K562 (cell line): ENCODE data around the gene IFT25. TPM values are rescaled to one million over a fixed set of nuclear protein-coding genes. Genes with fewer than 3 reads are reported as not detected.
A peak's percentile ranks its signal among the peaks of the same experiment; 100 is the strongest.

Source experiments
- CCNT2 ChIP-seq: IDR thresholded peaks from 2 replicates; pipeline ENCODE4 v1.6.1; 2011; ENCODE audit warnings: borderline replicate concordance, low read depth, mild to moderate bottlenecking, moderate library complexity, mixed read lengths, low read length; ENCODE audit not compliant: insufficient read length; ENCODE audit errors: extremely low read depth
- CXXC5 ChIP-seq: fragments of 250-450 bp; sonication (Bioruptor Pico); IDR thresholded peaks from 2 replicates; pipeline ENCODE4 v1.8.0; 2022; ENCODE audit warnings: inconsistent platforms, mild to moderate bottlenecking, moderate library complexity
- ERF ChIP-seq: fragments of 450-650 bp; formaldehyde crosslinking; IDR thresholded peaks from 2 replicates; pipeline ENCODE4 v1.4.0; 2020; ENCODE audit warnings: mild to moderate bottlenecking, mixed read lengths
- FOXP1 ChIP-seq: sonication (generic); formaldehyde crosslinking; IDR thresholded peaks from 2 replicates; pipeline ENCODE4 v1.8.0; 2022; ENCODE audit warnings: mild to moderate bottlenecking, missing genetic modification reagents
- NCOA1 ChIP-seq: fragments of 450-650 bp; IDR thresholded peaks from 2 replicates; pipeline ENCODE4 v1.6.1; 2016; ENCODE audit warnings: low read depth
- POLR2AphosphoS2 ChIP-seq: IDR thresholded peaks from 2 replicates; pipeline ENCODE4 v1.6.1; 2012; ENCODE audit warnings: low read length, improper control_type of control experiment
- SREBF1 ChIP-seq: fragments of 150-350 bp; IDR thresholded peaks from 2 replicates; pipeline ENCODE4 v1.6.1; 2014; ENCODE audit warnings: antibody characterized with exemption, low read depth, low read length, borderline replicate concordance
- WHSC1 ChIP-seq: IDR thresholded peaks from one replicate; pipeline ENCODE4 v1.6.1; 2012; ENCODE audit warnings: low read length, control low read depth, inconsistent platforms
- ZNF431 ChIP-seq: sonication (generic); formaldehyde crosslinking; IDR thresholded peaks from 2 replicates; pipeline ENCODE4 v1.8.0; 2022; ENCODE audit warnings: mild to moderate bottlenecking, missing genetic modification reagents
- ZNF644 ChIP-seq: fragments of 200-800 bp; sonication (Bioruptor generic); IDR thresholded peaks from 2 replicates; pipeline ENCODE4 v1.6.1; 2016; ENCODE audit warnings: low read depth, missing genetic modification characterization, missing compliant biosample characterization
- polyA plus RNA-seq, 8 experiments: library from polyadenylated mRNA; depleted of rRNA in 4 of 8; stranded (reverse) in 5 of 8; unstranded in 3 of 8; fragments of >200 nt; fragmentation: Nextera tagmentation in 2 of 8; fragmentation: Illumina TruSeq in 1 of 8; extraction: Ambion mirVana in 2 of 8; extraction: Trizol in 1 of 8; gene quantifications; 2 replicates each; pipeline versions ENCODE4 v1.2.1 to v1.2.3, GENCODE V29; 2011 to 2014; ENCODE audit warnings: inconsistent platforms in 1 of 8, missing spikeins in 1 of 8
- total RNA-seq, 7 experiments: library from RNA; depleted of rRNA in 6 of 7; stranded (reverse); fragments of >200 nt in 6 of 7; fragmentation: Illumina TruSeq in 2 of 7; extraction: Trizol in 2 of 7; gene quantifications; 2 replicates each; pipeline versions ENCODE4 v1.2.1 to v1.2.3, GENCODE V29; 2011 to 2021; ENCODE audit warnings: low replicate concordance in 1 of 7
- TF ChIP-seq, protein P1 (sequence below): IDR thresholded peaks from 2 replicates; pipeline ENCODE4 v1.6.1; 2011; ENCODE audit warnings: borderline replicate concordance, low read depth, mild to moderate bottlenecking, moderate library complexity, low read length; ENCODE audit not compliant: insufficient read depth, poor library complexity, severe bottlenecking
- TF ChIP-seq, protein P2 (sequence below): sonication (generic); formaldehyde crosslinking; IDR thresholded peaks from 2 replicates; pipeline ENCODE4 v1.8.1; 2023; ENCODE audit warnings: mild to moderate bottlenecking, missing genetic modification reagents
- TF ChIP-seq, protein P3 (sequence below), 2 experiments: fragments of 450-650 bp; formaldehyde crosslinking in 1 of 2; IDR thresholded peaks; 2 replicates each; pipeline versions ENCODE4 v1.4.0 to v1.6.1; 2014 to 2020; ENCODE audit warnings: mild to moderate bottlenecking in 2 of 2, borderline replicate concordance in 1 of 2, low read depth in 1 of 2

IFT25 gene
- total and polyA plus RNA-seq, 9 of the 15 experiments (the other 6 are each of a cell fraction or from before 2014, with no cell fraction given), result 93.6 to 209 (median 167) TPM

DNA sequence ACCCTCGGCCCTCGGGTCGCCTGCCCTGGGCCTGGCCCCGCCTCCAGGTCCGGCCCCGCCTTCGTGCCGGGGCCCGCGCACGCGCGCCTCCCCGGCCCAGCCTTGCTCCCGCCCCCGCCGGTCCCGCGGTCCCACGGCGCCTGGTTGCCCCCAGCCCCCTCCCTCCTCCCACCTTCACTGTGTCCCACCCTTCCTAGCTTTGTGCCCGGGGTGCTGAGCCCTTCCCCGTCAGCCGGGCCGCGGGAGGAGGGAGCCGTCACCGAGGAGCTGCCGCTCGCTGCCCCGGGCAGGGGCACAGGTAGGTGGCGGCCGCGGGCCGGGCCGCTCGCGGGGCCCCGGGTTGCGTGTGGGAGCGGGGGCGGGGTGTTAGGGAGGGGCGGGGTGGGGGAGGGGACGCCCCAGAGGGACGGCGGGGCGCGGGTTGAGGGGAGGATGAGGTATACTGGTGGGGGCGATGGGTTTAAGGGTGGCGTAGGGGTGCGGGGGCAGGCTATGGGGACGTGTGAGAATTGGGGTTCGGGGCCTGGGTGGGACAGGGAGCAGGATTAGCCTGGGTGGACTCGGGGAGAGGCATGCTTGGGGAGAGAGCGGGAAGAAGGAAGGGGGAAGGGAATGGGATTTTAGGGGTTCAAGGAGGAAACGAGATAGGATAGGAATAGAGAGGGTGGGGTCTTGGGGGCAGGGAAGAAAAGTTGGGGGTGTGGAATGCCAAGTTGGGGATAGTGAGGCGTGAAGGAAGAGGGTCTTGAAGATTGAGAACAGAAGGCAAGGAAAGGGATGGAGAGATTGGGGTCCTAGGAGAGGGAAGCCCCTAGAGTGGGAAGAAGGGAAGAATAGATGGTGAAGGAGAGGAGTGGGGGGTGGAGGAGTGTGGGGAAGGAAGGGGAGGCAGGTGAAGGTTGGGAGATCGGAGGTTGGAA is 1.0 kb upstream of the IFT25 start, which contains the start of gene LRRC42 (continued):
- TF ChIP-seq, protein P1, sequence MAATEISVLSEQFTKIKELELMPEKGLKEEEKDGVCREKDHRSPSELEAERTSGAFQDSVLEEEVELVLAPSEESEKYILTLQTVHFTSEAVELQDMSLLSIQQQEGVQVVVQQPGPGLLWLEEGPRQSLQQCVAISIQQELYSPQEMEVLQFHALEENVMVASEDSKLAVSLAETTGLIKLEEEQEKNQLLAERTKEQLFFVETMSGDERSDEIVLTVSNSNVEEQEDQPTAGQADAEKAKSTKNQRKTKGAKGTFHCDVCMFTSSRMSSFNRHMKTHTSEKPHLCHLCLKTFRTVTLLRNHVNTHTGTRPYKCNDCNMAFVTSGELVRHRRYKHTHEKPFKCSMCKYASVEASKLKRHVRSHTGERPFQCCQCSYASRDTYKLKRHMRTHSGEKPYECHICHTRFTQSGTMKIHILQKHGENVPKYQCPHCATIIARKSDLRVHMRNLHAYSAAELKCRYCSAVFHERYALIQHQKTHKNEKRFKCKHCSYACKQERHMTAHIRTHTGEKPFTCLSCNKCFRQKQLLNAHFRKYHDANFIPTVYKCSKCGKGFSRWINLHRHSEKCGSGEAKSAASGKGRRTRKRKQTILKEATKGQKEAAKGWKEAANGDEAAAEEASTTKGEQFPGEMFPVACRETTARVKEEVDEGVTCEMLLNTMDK, result no peak
- TF ChIP-seq POLR2AphosphoS2 (no peak), SREBF1 (no peak), NCOA1 (0 out of 2 replicates have a peak, but pooled peaks have one; percentile 30), ZNF644 (tag) (no peak), CXXC5 (CRISPR knock-in tag) (peak; percentile 77), ERF (no peak), ZNF431 (CRISPR knock-in tag) (no peak), WHSC1 (no peak), CCNT2 (peak; percentile 51), FOXP1 (CRISPR knock-in tag) (no peak)
- TF ChIP-seq, protein P2, sequence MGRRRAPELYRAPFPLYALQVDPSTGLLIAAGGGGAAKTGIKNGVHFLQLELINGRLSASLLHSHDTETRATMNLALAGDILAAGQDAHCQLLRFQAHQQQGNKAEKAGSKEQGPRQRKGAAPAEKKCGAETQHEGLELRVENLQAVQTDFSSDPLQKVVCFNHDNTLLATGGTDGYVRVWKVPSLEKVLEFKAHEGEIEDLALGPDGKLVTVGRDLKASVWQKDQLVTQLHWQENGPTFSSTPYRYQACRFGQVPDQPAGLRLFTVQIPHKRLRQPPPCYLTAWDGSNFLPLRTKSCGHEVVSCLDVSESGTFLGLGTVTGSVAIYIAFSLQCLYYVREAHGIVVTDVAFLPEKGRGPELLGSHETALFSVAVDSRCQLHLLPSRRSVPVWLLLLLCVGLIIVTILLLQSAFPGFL (CRISPR knock-in tag), result no peak
- TF ChIP-seq, protein P3, sequence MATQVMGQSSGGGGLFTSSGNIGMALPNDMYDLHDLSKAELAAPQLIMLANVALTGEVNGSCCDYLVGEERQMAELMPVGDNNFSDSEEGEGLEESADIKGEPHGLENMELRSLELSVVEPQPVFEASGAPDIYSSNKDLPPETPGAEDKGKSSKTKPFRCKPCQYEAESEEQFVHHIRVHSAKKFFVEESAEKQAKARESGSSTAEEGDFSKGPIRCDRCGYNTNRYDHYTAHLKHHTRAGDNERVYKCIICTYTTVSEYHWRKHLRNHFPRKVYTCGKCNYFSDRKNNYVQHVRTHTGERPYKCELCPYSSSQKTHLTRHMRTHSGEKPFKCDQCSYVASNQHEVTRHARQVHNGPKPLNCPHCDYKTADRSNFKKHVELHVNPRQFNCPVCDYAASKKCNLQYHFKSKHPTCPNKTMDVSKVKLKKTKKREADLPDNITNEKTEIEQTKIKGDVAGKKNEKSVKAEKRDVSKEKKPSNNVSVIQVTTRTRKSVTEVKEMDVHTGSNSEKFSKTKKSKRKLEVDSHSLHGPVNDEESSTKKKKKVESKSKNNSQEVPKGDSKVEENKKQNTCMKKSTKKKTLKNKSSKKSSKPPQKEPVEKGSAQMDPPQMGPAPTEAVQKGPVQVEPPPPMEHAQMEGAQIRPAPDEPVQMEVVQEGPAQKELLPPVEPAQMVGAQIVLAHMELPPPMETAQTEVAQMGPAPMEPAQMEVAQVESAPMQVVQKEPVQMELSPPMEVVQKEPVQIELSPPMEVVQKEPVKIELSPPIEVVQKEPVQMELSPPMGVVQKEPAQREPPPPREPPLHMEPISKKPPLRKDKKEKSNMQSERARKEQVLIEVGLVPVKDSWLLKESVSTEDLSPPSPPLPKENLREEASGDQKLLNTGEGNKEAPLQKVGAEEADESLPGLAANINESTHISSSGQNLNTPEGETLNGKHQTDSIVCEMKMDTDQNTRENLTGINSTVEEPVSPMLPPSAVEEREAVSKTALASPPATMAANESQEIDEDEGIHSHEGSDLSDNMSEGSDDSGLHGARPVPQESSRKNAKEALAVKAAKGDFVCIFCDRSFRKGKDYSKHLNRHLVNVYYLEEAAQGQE (IDR thresholded peaks at IDR 0.05; ENCODE audit: borderline replicate concordance), result no peak
- TF ChIP-seq, protein P3 (CRISPR knock-in tag; IDR thresholded peaks at IDR 0.05; ENCODE audit: low read depth), result no peak
